ENCODE data around the gene EFHC2.

EFHC2 gene

DNA sequence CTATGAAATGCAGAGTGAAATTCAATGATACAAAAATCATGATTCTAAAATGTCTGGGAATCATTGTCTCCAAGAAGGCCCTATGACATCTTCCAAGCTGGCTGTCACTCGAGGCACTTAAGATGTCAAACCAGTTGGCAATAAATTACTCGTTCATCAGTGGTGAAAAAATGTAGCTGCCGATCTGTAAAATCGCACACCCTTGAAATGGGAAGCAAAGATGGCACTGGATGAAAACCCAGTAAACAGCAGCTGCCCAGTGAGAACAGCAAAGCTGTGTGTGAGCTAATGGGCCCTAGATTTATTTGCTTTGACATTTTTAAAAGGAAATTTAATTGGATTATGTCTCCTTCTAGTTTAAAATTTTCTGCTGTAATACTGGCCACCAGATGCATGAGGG lies 188.3 kb downstream of the EFHC2 start:
- DNase-seq (ENCODE audit: low read depth in 1 of 2, low spot score in 1 of 2), result no peak

- no peak for DNase-seq (ENCODE audit: low read depth in 1 of 2, low spot score in 1 of 2)
Measured at GRCh38 chrX:44152852-44153251, 190.6 kb downstream of the EFHC2 start.

DNA sequence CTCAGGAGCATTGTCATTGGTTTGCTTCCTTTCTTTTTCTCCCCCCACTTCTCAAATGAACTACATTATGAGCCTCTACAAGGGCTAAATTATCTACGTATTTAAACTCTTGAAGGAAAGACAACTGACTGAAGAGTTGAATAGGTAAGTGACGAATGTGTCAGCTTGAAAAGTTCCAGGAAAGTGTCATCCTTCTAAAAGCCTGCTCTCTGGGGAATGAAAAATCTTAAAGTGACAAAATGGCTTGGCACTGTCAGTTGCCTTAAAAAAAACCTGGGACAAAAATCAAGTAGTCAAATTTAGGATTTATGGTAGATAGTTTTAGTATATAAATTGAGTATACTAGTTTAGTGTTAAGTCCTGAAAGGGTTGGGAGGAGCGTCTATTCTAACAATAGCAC lies 196.3 kb downstream of the EFHC2 start:
- DNase-seq (ENCODE audit: low read depth in 1 of 2, low spot score in 1 of 2), result no peak

DNA sequence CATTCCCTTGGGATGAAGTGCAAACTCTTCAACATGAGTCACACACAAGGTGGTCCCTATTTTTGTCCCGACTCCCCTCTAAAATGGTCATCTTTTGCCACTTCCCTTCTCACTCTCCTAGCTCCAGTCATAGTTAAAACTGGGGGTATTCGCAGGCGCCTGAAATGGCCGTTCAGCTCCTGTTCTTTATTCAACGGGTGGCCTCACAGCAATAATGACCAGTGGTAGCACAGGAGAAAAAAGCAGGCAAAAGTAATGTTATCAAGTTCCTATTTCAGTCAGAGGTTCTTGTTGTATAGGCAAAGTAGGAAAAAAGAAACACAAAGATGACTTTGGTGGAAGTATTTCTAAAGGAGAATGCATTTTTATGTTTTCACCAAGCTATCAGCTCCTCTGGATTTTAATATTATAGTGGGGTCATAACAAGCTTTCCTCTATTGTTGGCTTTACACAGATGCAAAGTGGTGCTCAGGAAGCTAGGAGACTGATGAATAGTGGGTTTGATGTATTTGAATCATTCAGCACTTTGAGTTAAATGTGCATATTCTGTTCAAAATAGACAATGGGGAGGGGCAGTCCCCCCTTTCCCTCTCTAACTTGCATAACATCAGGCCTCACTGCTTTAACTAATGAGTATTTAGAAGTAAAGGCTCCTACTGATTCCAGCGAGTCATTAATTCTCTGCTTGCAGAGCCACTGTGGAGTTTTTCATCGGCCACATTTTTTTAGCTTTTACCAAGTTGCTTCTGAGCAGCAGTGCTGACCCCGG lies 199.1 kb downstream of the EFHC2 start:
- DNase-seq (ENCODE audit: low read depth in 1 of 2, low spot score in 1 of 2), result no peak

GRCh38 chrX:44143061-44143602 lies 200.3 kb downstream of the EFHC2 start:
- no peak for DNase-seq (ENCODE audit: low read depth in 1 of 2, low spot score in 1 of 2)

DNA sequence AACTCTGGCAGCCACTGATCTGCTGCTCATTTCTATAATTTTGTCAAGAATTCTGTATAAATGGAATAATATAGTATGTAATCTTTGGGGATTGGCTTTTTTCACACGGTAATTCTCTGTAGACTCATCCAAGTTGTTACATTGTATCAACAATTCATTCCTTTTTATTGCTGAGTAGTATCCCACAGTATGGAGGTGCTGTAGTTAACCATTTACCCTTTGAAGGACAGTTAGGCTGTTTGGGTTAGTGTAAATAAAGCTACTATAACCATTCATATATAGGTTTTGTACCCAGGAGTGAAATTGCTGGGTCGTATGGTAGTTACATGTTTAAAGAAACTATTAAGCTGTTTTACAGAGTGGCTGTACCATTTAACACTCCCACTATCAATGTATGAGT lies 213.3 kb downstream of the EFHC2 start:
- DNase-seq (ENCODE audit: low read depth in 1 of 2, low spot score in 1 of 2), result no peak

GRCh38 chrX:44113337-44113736 lies 230.1 kb downstream of the EFHC2 start:
- DNase-seq (ENCODE audit: low read depth in 1 of 2, low spot score in 1 of 2), result no peak

GRCh38 chrX:44106864-44107263 lies 236.6 kb downstream of the EFHC2 start:
- DNase-seq (ENCODE audit: low read depth in 1 of 2, low spot score in 1 of 2), result no peak

DNA sequence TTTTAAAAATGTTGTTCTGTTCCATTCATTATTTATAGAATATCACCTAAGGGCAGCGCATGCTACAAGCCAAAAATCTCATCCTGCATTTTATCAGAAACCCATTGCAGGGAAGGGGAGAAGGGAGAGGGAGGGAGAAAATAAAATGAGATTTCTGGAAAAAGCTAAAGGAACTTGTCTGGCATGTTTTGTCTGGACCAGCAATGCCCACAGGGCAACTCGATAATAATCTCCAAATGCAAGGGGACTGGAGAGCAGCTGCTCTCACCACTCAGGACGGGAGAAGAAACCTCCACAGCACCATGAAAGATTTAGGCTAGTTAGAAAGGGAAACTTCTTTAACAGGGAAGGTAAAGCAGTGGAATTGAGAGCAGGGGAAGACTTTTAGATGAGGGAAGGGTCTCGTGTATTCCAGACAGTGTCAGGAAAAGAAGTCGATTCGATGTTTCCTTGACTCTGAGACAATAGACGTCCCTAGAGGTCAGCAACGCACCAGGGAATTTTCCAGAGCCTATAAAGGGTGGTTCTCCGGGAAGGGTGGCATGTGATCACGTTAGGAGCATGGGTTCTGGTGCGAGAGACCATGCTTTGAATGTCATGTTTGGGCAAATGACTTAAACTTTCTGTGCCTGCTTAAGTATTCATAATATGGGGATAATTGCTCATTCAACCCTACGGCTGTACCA lies 238.1 kb downstream of the EFHC2 start:
- no peak for DNase-seq (ENCODE audit: low read depth in 1 of 2, low spot score in 1 of 2)

DNA sequence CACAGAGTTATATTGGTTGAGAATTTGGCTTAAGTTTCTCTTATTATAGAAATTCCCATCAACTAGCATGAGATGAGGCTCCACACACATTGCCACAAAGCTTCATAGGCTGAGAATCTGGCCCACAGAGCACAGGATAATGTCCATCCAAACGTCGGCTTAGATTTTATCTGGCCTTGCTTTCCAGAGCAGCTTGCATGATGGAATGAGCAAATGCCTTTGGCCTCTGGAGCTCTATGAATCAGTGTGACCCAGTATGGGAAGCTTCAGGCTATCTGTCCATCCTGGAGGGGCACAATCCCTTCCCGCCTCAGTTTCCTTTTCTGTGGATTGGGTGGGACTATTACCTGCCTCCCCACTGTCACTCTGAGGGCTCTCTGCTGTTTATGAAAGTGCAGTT lies 238.8 kb downstream of the EFHC2 start:
- no peak for DNase-seq (ENCODE audit: low read depth in 1 of 2, low spot score in 1 of 2)

DNA sequence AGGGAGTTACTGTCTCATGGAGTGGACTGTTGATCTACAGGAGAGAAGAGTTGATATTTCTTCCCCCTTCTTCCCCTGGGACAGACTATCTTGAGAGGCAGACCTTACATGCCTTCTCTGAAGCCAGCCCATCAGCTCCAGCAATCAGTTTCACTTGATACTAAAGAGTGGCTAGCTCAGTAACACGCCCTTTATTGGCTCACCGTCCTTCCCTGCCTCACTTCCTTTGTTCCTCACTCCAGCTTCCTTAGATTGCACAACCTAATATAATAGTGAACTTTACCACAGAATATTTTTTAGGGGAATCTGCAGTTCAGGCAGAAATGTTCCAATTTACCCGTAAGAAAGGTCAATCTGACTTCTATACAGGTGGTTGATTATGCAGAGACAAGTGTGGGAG lies 242.2 kb downstream of the EFHC2 start:
- no peak for DNase-seq (ENCODE audit: low read depth in 1 of 2, low spot score in 1 of 2)

DNA sequence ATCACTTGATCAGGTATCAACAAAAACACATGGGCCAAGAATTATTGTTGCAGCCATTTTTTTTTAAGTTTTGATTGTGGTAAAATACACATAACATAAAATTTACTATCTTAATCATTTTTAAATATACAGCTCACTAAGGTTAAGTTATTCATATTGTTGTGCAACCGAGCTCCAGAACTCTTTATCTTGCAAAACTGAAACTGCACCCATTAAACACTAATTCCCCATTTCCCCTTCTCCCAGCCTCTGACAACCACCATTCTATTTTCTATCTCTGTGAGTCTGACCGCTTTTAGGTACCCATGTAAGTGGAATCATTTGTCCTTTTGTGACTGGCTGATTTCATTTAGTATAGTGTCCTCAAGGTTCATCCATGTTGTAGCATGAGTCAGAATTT lies 244.1 kb downstream of the EFHC2 start:
- no peak for DNase-seq (ENCODE audit: low read depth in 1 of 2, low spot score in 1 of 2)

Measured in activated T-helper 1 cell treated with anti-CD3 and anti-CD28 coated beads, Interleukin-2, amount 50 U/mL, for 16 hours (primary cell).